ENCODE measurements around the gene SNAPIN.
A peak's percentile ranks its signal among the peaks of the same experiment; 100 is the strongest.

Gene SNAPIN

DNA sequence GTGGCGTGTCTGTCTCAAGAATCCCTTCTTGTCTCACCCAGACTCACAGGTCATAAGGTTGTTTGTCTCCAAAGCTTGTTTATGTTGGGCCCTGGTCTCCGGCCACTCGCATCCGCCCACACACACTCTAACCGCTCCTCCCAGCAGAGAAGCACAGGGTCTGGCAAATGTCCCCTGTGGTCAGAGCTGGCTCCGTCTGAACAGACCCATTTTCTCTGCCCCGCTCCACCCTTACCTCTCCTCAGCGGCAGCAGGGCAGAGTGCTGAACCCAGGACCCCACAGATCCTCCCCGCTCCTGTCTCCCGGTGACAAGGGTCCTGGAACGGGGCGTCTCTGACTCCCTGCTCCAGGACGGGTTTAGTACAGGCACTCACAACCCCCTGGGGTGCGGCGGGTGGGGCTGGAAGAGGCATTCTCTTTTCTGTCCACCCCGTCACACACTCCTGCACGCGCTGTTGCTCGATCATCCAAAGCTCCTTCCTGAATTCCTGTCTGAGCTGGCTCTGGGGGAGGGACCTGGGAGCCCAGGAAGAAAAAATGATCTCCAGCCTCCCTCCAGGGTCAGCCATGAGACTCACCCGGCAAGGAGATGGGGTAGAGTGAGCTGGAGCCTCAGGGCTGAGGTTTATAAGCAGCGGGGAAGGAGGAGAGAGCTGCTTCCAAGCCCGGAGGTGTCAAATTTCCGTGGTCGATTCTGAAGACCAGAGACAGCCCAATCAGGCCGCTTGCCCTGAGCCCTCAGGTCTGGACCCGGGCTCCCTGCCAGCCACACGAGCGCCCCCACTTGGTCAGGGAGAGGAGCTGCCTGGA is 31.4 kb upstream of the SNAPIN start, which contains the start of gene S100A13:
S100A13 (minus strand) TSS at position 602 of the 811 bp plus-strand sequence. CDS start 1,033 bp downstream, outside the sequence.
- TF ChIP-seq, protein P1, sequence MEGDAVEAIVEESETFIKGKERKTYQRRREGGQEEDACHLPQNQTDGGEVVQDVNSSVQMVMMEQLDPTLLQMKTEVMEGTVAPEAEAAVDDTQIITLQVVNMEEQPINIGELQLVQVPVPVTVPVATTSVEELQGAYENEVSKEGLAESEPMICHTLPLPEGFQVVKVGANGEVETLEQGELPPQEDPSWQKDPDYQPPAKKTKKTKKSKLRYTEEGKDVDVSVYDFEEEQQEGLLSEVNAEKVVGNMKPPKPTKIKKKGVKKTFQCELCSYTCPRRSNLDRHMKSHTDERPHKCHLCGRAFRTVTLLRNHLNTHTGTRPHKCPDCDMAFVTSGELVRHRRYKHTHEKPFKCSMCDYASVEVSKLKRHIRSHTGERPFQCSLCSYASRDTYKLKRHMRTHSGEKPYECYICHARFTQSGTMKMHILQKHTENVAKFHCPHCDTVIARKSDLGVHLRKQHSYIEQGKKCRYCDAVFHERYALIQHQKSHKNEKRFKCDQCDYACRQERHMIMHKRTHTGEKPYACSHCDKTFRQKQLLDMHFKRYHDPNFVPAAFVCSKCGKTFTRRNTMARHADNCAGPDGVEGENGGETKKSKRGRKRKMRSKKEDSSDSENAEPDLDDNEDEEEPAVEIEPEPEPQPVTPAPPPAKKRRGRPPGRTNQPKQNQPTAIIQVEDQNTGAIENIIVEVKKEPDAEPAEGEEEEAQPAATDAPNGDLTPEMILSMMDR (conservative IDR thresholded peaks at IDR 0.05; ENCODE audit: low read length), result no peak; the same call in 1 of the 2 replicates
- peak; percentile 93 for DNase-seq (ENCODE audit: low read depth)
- peak within 1 kb of the TSS; percentile 85 for H3K4me3 ChIP-seq (ENCODE audit: low read length)

DNA sequence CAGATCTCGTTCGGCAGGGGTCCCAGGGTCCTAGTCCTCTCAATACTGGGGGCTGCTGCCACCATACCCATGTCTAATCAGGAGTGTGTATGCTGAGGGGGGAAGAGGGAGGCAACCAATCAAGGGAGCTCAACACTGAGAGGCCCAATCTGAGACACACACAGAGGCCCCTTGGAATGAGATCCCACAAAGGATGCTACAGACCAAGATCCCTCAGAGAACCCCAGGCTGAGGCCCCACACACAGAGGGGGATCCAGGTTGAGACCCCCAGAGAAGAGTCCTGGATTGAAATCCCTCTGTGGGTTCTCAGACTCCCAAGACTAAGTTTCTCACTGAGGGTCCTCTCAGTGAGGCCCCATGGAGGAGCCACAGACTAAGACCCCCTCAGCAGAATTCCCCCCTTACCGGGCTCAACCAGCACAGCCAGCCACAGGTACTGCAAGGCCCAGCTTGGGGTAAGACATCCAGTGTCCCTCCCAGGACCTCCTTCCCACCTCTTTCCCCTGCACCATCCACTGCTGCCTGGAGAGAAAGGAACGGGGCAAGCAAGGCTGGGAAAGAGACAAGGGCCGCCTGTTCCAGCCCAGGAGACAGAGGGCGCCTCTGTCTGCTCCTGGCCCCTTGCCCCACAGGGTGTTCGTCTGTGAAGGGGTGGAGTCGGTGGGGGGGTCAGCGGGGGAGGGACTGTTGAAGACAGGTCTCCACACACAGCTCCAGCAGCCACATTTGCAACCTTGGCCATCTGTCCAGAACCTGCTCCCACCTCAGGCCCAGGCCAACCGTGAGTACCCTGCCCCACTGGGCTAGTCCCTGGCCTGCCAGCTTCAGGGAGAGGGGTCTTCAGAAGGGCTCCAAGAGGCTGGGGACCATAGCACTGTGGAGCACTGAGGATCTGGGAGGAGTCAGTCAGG is 30.5 kb upstream of the SNAPIN start, which contains the start of gene S100A1:
S100A1 (plus strand) TSS at position 720 of the 912 bp plus-strand sequence. CDS start 2,088 bp downstream, outside the sequence.
- DNase-seq (ENCODE audit: low read depth), result no peak
- TF ChIP-seq, protein P1 (conservative IDR thresholded peaks at IDR 0.05; ENCODE audit: low read length), result peak; percentile 61; the same call in 1 of the 2 replicates

DNA sequence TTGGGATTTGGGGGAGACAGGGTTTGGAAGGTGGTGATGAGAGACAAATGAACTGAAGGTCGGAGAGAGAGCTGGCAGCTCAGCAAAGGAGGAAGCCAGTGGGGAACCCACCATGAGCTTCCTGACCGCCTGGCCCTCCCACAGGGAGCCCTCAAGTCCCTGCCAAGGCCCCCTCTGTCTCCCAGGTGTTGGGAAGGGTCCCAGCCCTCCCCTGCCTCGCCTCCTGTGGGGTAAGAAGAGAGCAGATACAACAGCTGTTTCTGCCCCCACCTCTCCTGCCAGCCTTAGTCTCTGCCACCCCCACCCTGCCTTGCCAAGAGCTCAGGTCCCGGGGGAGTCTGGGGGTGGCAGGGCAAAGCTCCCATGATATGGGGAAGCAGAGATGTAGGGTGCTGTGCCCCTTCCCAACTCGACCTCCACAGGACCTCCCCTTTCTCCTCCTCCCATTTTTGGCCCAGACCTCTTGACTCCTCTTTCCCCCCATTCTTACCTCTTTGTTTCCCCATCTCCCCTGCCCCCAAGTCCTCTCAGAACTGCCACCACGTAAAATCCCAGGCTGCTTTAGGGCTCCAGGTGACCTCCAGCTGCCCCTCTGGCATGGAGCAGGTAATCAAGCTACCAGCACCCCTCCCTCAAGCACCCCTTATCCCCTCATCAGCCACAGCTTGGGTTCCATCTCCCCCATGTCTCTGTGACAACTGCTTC is 29.7 kb upstream of the SNAPIN start:
- DNase-seq (ENCODE audit: low read depth), result no peak
- TF ChIP-seq, protein P1 (conservative IDR thresholded peaks at IDR 0.05; ENCODE audit: low read length), result no peak
- no peak overlapping the region for H3K4me3 ChIP-seq (ENCODE audit: low read length)

More for the DNA sequence above, 30.5 kb upstream of the SNAPIN start, which contains the start of gene S100A1:
- peak within 1 kb of the TSS; percentile 85 for H3K4me3 ChIP-seq (ENCODE audit: low read length)

DNA sequence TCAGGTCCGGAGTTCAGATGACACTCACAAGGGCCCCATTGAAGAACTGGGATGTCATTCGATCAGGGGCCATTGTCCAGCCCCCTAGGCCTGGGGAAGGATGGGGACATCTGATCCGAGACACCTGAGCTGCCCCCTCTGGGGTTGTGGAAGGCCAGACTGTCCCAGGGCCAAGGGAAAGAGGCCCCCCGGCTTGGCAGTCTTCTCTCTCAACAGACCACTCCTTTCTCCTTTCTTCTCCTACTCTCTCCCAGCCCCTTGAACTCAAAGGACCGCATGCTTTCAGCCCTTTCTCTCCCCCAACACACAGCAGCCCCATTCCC is 29.2 kb upstream of the SNAPIN start:
- H3K4me3 ChIP-seq (ENCODE audit: low read length), result no peak overlapping the region
- DNase-seq (ENCODE audit: low read depth), result no peak
- TF ChIP-seq, protein P1 (conservative IDR thresholded peaks at IDR 0.05; ENCODE audit: low read length), result no peak

DNA sequence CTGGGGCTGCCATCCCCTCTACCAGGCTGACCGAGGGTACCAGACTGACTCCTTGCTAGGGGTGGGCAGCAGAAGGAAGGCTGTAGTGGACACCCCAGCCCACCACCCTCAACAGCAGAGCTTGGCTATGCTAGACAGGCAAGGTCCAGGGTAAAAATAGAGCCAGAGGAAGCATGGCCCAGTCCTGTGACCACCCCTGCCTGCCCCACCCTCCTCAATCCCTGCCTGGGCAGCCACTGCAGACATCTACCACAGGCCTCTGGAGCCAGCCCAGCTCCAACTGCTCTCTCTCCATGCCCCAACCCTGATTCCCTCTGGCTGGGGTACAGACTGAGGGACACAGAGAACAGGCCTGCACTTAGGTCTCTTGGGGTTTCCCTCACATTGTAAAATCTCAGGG is 28.5 kb upstream of the SNAPIN start:
- no peak overlapping the region for H3K4me3 ChIP-seq (ENCODE audit: low read length)
- DNase-seq (ENCODE audit: low read depth), result no peak
- TF ChIP-seq, protein P1 (conservative IDR thresholded peaks at IDR 0.05; ENCODE audit: low read length), result no peak

DNA sequence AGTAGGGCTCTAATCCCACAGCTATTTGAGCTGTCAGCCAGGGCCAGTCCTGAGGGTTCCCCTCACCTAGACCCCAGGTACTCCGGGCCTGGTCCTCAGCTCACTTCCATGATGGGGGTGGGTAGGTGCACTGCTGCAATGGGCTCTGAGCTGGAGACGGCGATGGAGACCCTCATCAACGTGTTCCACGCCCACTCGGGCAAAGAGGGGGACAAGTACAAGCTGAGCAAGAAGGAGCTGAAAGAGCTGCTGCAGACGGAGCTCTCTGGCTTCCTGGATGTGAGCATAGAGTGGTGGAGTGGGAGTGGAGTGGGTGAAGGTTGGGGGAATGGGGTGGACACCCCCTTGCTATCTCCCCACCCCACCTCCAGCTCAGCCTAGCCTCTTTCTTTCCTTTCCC is 28.1 kb upstream of the SNAPIN start:
- DNase-seq (ENCODE audit: low read depth), result no peak
- TF ChIP-seq, protein P1 (conservative IDR thresholded peaks at IDR 0.05; ENCODE audit: low read length), result no peak
- no peak overlapping the region for H3K4me3 ChIP-seq (ENCODE audit: low read length)
